Measurements from ENCODE around the gene TPD52L2.
"Not testable (repeated sequence)": the region's sequence is repeated elsewhere in the genome, so short reads cannot be mapped to it uniquely, and the experiment has no call there.

TPD52L2 gene

GRCh38 chr20:63861981-63862901 lies 2.8 kb upstream of the TPD52L2 start:
- no peak for TF ChIP-seq CTCF (IDR thresholded peaks at IDR 0.05; ENCODE audit: control insufficient read depth, insufficient read depth, low read depth, low read length, missing control alignments)
- H3K4me3 ChIP-seq (ENCODE audit: control insufficient read depth, low read depth, low read length), result no peak overlapping the region
- DNase-seq (ENCODE audit: low read depth), result no peak

GRCh38 chr20:63863021-63863797 lies 1.9 kb upstream of the TPD52L2 start:
- peak overlapping the region; percentile 100; the same call in 1 of the 2 replicates for H3K4me3 ChIP-seq (ENCODE audit: control insufficient read depth, low read depth, low read length)
- no peak for DNase-seq (ENCODE audit: low read depth)
- no peak for TF ChIP-seq CTCF (IDR thresholded peaks at IDR 0.05; ENCODE audit: control insufficient read depth, insufficient read depth, low read depth, low read length, missing control alignments)

GRCh38 chr20:63863798-63864544 lies 1.1 kb upstream of the TPD52L2 start:
- TF ChIP-seq CTCF (IDR thresholded peaks at IDR 0.05; ENCODE audit: control insufficient read depth, insufficient read depth, low read depth, low read length, missing control alignments), result peak; percentile 62
- H3K4me3 ChIP-seq (ENCODE audit: control insufficient read depth, low read depth, low read length), result peak overlapping the region; percentile 100
- DNase-seq (ENCODE audit: low read depth), result peak; percentile 31

GRCh38 chr20:63864545-63864977 lies 509 bp upstream of the TPD52L2 start:
- H3K4me3 ChIP-seq (ENCODE audit: control insufficient read depth, low read depth, low read length), result peak overlapping the region; percentile 100
- TF ChIP-seq CTCF (IDR thresholded peaks at IDR 0.05; ENCODE audit: control insufficient read depth, insufficient read depth, low read depth, low read length, missing control alignments), result no peak
- DNase-seq (ENCODE audit: low read depth), result no peak

GRCh38 chr20:63867042-63867441 lies 2.0 kb downstream of the TPD52L2 start:
- not testable (repeated sequence) for H3K4me3 ChIP-seq (ENCODE audit: control insufficient read depth, low read depth, low read length); DNase-seq (ENCODE audit: low read depth)

- DNase-seq (ENCODE audit: low read depth), result no peak
- H3K4me3 ChIP-seq (ENCODE audit: control insufficient read depth, low read depth, low read length), result no peak overlapping the region
- no peak for TF ChIP-seq CTCF (IDR thresholded peaks at IDR 0.05; ENCODE audit: control insufficient read depth, insufficient read depth, low read depth, low read length, missing control alignments)
Measured at GRCh38 chr20:63868264-63868663, 3.2 kb downstream of the TPD52L2 start.

Measured in AG09309 (cell line).